ENCODE results near the gene TMEM165. TPM values are rescaled to one million over a fixed set of nuclear protein-coding genes. Genes with fewer than 3 reads are reported as not detected.
A peak's percentile ranks its signal among the peaks of the same experiment; 100 is the strongest.

Gene TMEM165
- total and polyA plus RNA-seq, 2 donors (not counting 3 experiments of a cell fraction or from before 2014, with no cell fraction given) = 144 to 177 TPM

DNA sequence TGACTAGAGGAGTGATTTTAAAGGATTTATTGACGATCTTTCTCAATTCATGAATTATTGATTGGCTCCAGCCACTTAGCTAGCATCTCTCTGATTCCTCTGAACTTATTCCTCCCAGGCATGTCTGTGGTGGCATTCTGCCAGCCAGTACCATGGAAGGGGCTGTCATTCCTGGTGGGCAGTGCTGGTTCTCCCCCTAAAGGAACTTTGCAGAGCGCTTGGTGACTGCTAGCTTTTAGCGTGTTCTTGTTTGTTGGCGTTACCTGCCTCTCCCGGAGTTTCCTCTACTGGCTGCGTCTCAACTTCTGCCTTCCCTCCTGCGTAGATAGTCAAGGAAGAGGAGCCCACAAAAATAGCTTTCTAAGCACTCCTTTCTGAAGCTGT, 30.4 kb upstream of the TMEM165 start:
- Histone ChIP-seq H3K9ac (replicated peaks; ENCODE audit: extremely low read depth, insufficient read depth, low read length) (no peak overlapping the region), H3K4me1 (ENCODE audit: control insufficient read depth, extremely low read depth, insufficient read depth, low read length) (peaks cover 10% of the 10 kb centered on the region), H3K4me3 (replicated peaks in 1 of 3; ENCODE audit: insufficient read depth in 1 of 3, low read depth in 1 of 3, low read length in 3 of 3) (no peak overlapping the region), H3K36me3 (ENCODE audit: control insufficient read depth in 2 of 2, extremely low read depth in 1 of 2, insufficient read depth in 2 of 2, low read length in 2 of 2) (no peaks in the 10 kb centered on the region), H2AFZ (ENCODE audit: low read depth, low read length) (no peak overlapping the region), H3K9me3 (replicated peaks; ENCODE audit: control insufficient read depth, insufficient read depth, low read length) (no peaks in the 10 kb centered on the region), H3K4me2 (ENCODE audit: insufficient read depth, low read length) (no peak overlapping the region), H3K27me3 (ENCODE audit: control insufficient read depth in 2 of 2, insufficient read depth in 2 of 2, low read length in 2 of 2) (no peaks in the 10 kb centered on the region), H3K27ac (ENCODE audit: insufficient read depth, low read depth, low read length) (peak overlapping the region; percentile 84), H4K20me1 (replicated peaks; ENCODE audit: control insufficient read depth, extremely low read depth, insufficient read depth, low read length) (no peaks in the 10 kb centered on the region), H3K9me1 (replicated peaks; ENCODE audit: control insufficient read depth, extremely low read depth, insufficient read depth, low read length) (no peaks in the 10 kb centered on the region), H3K79me2 (ENCODE audit: control insufficient read depth, insufficient read depth, low read length) (no peaks in the 10 kb centered on the region)
- DNase-seq (ENCODE audit: low read depth, low spot score) (no peak), FAIRE-seq (peak; percentile 40)
- POLR2A ChIA-PET = no interaction called here
- dilution Hi-C loops (cut with MboI; ENCODE audit: extremely low pct_ligation_motif_present, low sequenced_read_pairs) (no loop called here), intact Hi-C loops (cut with micrococcal nuclease) (no loop called here)
- no peak for TF ChIP-seq EZH2 (IDR thresholded peaks at IDR 0.05; ENCODE audit: borderline replicate concordance, low read depth, low read length, severe bottlenecking)
- no peak for TF ChIP-seq GATA2 (IDR thresholded peaks at IDR 0.05; ENCODE audit: insufficient read depth, insufficient read length, low read depth, low read length)
- TF ChIP-seq, protein P1, sequence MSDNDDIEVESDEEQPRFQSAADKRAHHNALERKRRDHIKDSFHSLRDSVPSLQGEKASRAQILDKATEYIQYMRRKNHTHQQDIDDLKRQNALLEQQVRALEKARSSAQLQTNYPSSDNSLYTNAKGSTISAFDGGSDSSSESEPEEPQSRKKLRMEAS (IDR thresholded peaks at IDR 0.05; ENCODE audit: insufficient read depth, insufficient read length) = no peak
- TF ChIP-seq JUN (IDR thresholded peaks at IDR 0.05; ENCODE audit: borderline replicate concordance, insufficient read depth, insufficient read length, low read depth) = no peak
- TF ChIP-seq POLR2A (IDR thresholded peaks at IDR 0.05; ENCODE audit: low read depth, low read length) = no peak
- no peak for TF ChIP-seq MYC (IDR thresholded peaks at IDR 0.05; ENCODE audit: low read depth, low read length)
- TF ChIP-seq, protein P2, sequence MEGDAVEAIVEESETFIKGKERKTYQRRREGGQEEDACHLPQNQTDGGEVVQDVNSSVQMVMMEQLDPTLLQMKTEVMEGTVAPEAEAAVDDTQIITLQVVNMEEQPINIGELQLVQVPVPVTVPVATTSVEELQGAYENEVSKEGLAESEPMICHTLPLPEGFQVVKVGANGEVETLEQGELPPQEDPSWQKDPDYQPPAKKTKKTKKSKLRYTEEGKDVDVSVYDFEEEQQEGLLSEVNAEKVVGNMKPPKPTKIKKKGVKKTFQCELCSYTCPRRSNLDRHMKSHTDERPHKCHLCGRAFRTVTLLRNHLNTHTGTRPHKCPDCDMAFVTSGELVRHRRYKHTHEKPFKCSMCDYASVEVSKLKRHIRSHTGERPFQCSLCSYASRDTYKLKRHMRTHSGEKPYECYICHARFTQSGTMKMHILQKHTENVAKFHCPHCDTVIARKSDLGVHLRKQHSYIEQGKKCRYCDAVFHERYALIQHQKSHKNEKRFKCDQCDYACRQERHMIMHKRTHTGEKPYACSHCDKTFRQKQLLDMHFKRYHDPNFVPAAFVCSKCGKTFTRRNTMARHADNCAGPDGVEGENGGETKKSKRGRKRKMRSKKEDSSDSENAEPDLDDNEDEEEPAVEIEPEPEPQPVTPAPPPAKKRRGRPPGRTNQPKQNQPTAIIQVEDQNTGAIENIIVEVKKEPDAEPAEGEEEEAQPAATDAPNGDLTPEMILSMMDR (IDR thresholded peaks at IDR 0.05; ENCODE audit: extremely low read depth in 1 of 2, insufficient read depth in 1 of 2, low read depth in 1 of 2, low read length in 2 of 2) = no peak
- TF ChIP-seq POLR2AphosphoS5 (IDR thresholded peaks at IDR 0.05; ENCODE audit: insufficient read depth, low read depth, low read length) = no peak
- no peak for TF ChIP-seq FOS (IDR thresholded peaks at IDR 0.05; ENCODE audit: borderline replicate concordance, insufficient read depth, low read length)
- CTCF ChIA-PET = interaction anchor here (1.7 to 3.3 kb wide), 2 partner anchors 19 to 20 kb away, joined by 3 to 9 read pairs; partner anchors contain the start of gene SRD5A3
- no TSS peak for BruUV-seq (replicated peaks)

Data from endothelial cell of umbilical vein (primary cell).